Adrenal gland (tissue), 5 donors: ENCODE data around the gene CCL11.

Source experiments
- POLR2A ChIP-seq, 2 donors: fragments of 450-650 bp; IDR thresholded peaks; one replicate each; pipeline ENCODE4 v1.6.1; 2017; ENCODE audit warnings: antibody characterized with exemption in 2 of 2, mild to moderate bottlenecking in 2 of 2, moderate library complexity in 1 of 2
- TF ChIP-seq, protein P1 (sequence below), 6 experiments: fragments of 450-650 bp in 4 of 6; fragments of 200-600 bp in 2 of 6; sonication (generic) in 1 of 6; IDR thresholded peaks; 1 replicate in 5 of 6; 2 replicates in 1 of 6; pipeline versions ENCODE4 v1.5.1 to v1.8.0; 2016 to 2021; ENCODE audit warnings: antibody characterized with exemption in 6 of 6, mild to moderate bottlenecking in 2 of 6, moderate library complexity in 1 of 6
- donor health status: DM: no; HTN: no; CAD: no.

DNA sequence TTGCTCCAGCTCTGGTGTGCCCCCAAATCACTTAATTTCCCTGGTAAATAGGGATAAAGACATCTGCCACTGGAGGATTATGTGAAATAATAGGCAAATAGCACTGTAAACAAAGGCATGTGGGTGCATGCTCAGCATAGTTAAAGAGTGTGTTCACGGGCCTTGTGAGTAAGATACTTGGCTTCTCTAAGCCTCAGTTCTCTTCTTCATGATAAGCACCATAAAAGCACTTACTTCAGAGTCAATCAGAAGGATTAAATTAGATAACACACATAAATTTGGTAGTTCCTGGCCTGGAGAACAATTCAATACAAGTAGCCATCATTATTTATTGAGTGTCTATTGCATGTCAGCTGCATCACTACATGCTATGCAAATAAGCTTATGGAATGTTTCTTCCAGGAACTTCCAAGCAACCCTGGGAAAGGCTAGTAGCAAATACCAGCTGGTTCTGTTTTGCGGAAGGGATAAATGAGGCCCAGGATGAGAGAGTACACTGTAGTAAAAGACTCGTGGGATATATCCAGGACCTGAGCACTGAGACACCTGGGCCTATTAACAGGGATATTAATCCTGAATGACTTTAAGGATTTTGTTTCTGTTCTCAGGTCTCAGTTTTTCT is 14.5 kb downstream of the CCL11 start:
- TF ChIP-seq, protein P1, sequence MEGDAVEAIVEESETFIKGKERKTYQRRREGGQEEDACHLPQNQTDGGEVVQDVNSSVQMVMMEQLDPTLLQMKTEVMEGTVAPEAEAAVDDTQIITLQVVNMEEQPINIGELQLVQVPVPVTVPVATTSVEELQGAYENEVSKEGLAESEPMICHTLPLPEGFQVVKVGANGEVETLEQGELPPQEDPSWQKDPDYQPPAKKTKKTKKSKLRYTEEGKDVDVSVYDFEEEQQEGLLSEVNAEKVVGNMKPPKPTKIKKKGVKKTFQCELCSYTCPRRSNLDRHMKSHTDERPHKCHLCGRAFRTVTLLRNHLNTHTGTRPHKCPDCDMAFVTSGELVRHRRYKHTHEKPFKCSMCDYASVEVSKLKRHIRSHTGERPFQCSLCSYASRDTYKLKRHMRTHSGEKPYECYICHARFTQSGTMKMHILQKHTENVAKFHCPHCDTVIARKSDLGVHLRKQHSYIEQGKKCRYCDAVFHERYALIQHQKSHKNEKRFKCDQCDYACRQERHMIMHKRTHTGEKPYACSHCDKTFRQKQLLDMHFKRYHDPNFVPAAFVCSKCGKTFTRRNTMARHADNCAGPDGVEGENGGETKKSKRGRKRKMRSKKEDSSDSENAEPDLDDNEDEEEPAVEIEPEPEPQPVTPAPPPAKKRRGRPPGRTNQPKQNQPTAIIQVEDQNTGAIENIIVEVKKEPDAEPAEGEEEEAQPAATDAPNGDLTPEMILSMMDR (IDR thresholded peaks at IDR 0.05) = no peak
- TF ChIP-seq POLR2A (IDR thresholded peaks at IDR 0.05) = no peak
